ENCODE results near the gene LRRC32.
"Not testable (repeated sequence)": the region's sequence is repeated elsewhere in the genome, so short reads cannot be mapped to it uniquely, and the experiment has no call there.

LRRC32 gene

DNA sequence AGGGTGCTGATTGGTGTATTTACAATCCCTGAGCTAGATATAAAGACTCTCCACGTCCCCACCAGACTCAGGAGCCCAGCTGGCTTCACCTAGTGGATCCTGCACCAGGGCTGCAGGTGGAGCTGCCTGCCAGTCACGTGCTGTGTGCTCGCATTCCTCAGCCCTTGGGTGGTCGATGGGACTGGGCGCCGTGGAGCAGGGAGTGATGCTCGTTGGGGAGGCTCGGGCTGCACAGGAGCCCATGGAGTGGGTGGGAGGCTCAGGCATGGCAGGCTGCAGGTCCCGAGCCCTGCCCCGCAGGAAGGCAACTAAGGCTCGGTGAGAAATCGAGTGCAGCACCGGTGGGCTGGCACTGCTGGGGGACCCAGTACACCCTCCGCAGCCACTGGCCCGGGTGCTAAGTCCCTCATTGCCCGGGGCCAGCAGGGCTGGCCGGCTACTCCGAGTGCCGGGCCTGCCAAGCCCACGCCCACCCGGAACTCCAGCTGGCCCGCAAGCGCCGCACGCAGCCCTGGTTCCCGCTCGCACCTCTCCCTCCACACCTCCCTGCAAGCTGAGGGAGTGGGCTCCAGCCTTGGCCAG is 61.6 kb downstream of the LRRC32 start:
- DNase-seq, result not testable (repeated sequence)

DNA sequence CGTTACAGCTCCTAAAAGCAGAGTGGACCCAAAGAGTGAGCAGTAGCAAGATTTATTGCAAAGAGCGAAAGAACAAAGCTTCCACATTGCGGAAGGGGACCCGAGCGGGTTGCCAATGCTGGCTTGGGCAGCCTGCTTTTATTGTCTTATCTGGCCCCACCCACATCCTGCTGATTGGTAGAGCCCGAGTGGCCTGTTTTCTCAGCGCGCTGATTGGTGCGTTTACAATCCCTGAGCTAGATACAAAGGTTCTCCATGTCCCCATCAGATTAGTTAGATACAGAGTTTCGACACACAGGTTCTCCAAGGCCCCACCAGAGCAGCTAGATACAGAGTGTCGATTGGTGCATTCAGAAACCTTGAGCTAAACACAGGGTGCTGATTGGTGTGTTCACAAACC is 62.3 kb downstream of the LRRC32 start:
- DNase-seq, result not testable (repeated sequence)
